ENCODE results near the gene A4GALT. TPM values are rescaled to one million over a fixed set of nuclear protein-coding genes. Genes with fewer than 3 reads are reported as not detected.

The A4GALT gene
- total and polyA plus RNA-seq, 2 donors (not counting 1 experiment from before 2014, with no cell fraction given): 0.09 to 6.1 TPM

- 97% methylated on average over 6 of the region's 6 CpGs for WGBS (ENCODE audit: insufficient coverage)
These were observed 11.4 kb upstream of the A4GALT start for GRCh38 chr22:42732081-42732480.

DNA sequence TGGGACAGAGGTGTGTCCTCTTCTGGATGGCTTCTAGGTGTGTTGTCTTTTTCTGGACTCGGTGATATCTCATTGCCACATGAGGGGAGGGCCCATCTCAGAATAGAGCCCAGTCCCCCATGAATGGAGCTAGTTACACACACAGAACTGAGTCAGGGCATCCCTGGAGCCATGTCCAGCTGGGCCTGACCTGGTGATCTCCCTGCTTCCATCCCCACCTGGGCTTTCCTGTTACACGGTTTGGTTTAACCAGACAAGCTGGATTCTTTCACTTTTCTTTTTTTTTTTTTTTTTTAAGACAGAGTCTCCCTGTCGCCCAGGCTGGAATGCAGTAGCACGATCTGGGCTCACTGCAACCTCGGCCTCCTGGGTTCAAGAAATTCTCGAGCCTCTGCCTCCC is 6.1 kb upstream of the A4GALT start:
- POLR2A ChIA-PET: no interaction called here
- no peak overlapping the region for H3K4me2 ChIP-seq (replicated peaks; ENCODE audit: low read depth, low read length, poor library complexity, severe bottlenecking)
- ATAC-seq (ENCODE audit: low read depth) (no peak), DNase-seq (no peak)
- H3K36me3 ChIP-seq (replicated peaks in 1 of 2; ENCODE audit: control extremely low read depth in 1 of 2, control insufficient read depth in 1 of 2, extremely low read depth in 1 of 2, insufficient read depth in 2 of 2, low read length in 1 of 2): no peaks in the 10 kb centered on the region
- intact Hi-C loops (cut with micrococcal nuclease): no loop called here
- Mint-ChIP-seq H3K4me3 (no peak overlapping the region), H3K4me1 (peaks cover 7% of the 10 kb centered on the region), H3K27me3 (peaks cover 22% of the 10 kb centered on the region), H3K9me3 (ENCODE audit: insufficient read depth) (no peaks in the 10 kb centered on the region), H3K27ac (no peak overlapping the region)
- WGBS (ENCODE audit: insufficient coverage): 93% methylated on average over 3 of the region's 6 CpGs
- peaks cover 0 to 4% of the 10 kb centered on the region in 2 donors for H3K4me1 ChIP-seq (ENCODE audit: control insufficient read depth in 2 of 2, insufficient read depth in 2 of 2, low read length in 2 of 2)
- H4K20me1 ChIP-seq (ENCODE audit: control insufficient read depth, insufficient read depth, low read length, poor library complexity, severe bottlenecking): no peaks in the 10 kb centered on the region
- no peak overlapping the region for H3K4me3 ChIP-seq (ENCODE audit: control extremely low read depth in 1 of 5, extremely low read depth in 1 of 5, insufficient read depth in 1 of 5, low read depth in 2 of 5, low read length in 4 of 5)
- no peak overlapping the region for H3K9ac ChIP-seq (ENCODE audit: low read length)
- H3K27me3 ChIP-seq (replicated peaks in 1 of 4; ENCODE audit: control extremely low read depth in 1 of 4, control insufficient read depth in 3 of 4, insufficient read depth in 4 of 4, low read length in 3 of 4): peaks cover 0 to 5% (median 0%) of the 10 kb centered on the region in 4 experiments
- TF ChIP-seq EZH2 (IDR thresholded peaks at IDR 0.05; ENCODE audit: borderline replicate concordance, insufficient read depth, low read depth, low read length, poor library complexity, severe bottlenecking) (no peak), CTCF (IDR thresholded peaks at IDR 0.05) (no peak)
- no peaks in the 10 kb centered on the region for H3K79me2 ChIP-seq (ENCODE audit: control insufficient read depth, insufficient read depth, low read length)
- H3K9me3 ChIP-seq (ENCODE audit: control extremely low read depth in 1 of 3, control insufficient read depth in 2 of 3, insufficient read depth in 1 of 3, low read length in 2 of 3): no peaks in the 10 kb centered on the region
- no peak overlapping the region for H3K27ac ChIP-seq (ENCODE audit: low read length in 2 of 2)
- no peak overlapping the region for H2AFZ ChIP-seq (ENCODE audit: insufficient read depth, low read depth, low read length, poor library complexity, severe bottlenecking)
- CTCF ChIA-PET: interaction anchor here (0.6 to 1.1 kb wide), 3 partner anchors 19 to 310 kb away, joined by 3 to 7 read pairs (median 4); no protein-coding TSS in a partner anchor

More at GRCh38 chr22:42732081-42732480, 11.4 kb upstream of the A4GALT start:
- Histone ChIP-seq H4K20me1 (ENCODE audit: control insufficient read depth, insufficient read depth, low read length, poor library complexity, severe bottlenecking) (no peaks in the 10 kb centered on the region), H3K9me3 (ENCODE audit: control extremely low read depth in 1 of 3, control insufficient read depth in 2 of 3, insufficient read depth in 1 of 3, low read length in 2 of 3) (no peaks in the 10 kb centered on the region), H2AFZ (ENCODE audit: insufficient read depth, low read depth, low read length, poor library complexity, severe bottlenecking) (no peak overlapping the region), H3K4me2 (replicated peaks; ENCODE audit: low read depth, low read length, poor library complexity, severe bottlenecking) (no peak overlapping the region), H3K79me2 (ENCODE audit: control insufficient read depth, insufficient read depth, low read length) (no peaks in the 10 kb centered on the region), H3K4me3 (ENCODE audit: control extremely low read depth in 1 of 5, extremely low read depth in 1 of 5, insufficient read depth in 1 of 5, low read depth in 2 of 5, low read length in 4 of 5) (no peak overlapping the region), H3K36me3 (replicated peaks in 1 of 2; ENCODE audit: control extremely low read depth in 1 of 2, control insufficient read depth in 1 of 2, extremely low read depth in 1 of 2, insufficient read depth in 2 of 2, low read length in 1 of 2) (no peaks in the 10 kb centered on the region), H3K27me3 (replicated peaks in 1 of 4; ENCODE audit: control extremely low read depth in 1 of 4, control insufficient read depth in 3 of 4, insufficient read depth in 4 of 4, low read length in 3 of 4) (no peaks in the 10 kb centered on the region), H3K27ac (ENCODE audit: low read length in 2 of 2) (no peak overlapping the region), H3K9ac (ENCODE audit: low read length) (no peak overlapping the region), H3K4me1 (ENCODE audit: control insufficient read depth in 2 of 2, insufficient read depth in 2 of 2, low read length in 2 of 2) (peaks cover 0 to 4% of the 10 kb centered on the region in 2 donors)
- POLR2A ChIA-PET: interaction anchor here (0.6 kb wide), 1 partner anchor 13 kb away, joined by 4 read pairs; no protein-coding TSS in a partner anchor
- peaks cover 8% of the 10 kb centered on the region for H3K27me3 Mint-ChIP-seq
- H3K27ac Mint-ChIP-seq: no peak overlapping the region
- no peak overlapping the region for H3K4me3 Mint-ChIP-seq
- CTCF ChIA-PET: no interaction called here
- no peak for DNase-seq
- no peak for ATAC-seq (ENCODE audit: low read depth)
- intact Hi-C loops (cut with micrococcal nuclease): no loop called here
- H3K9me3 Mint-ChIP-seq (ENCODE audit: insufficient read depth): no peaks in the 10 kb centered on the region
- no peak for TF ChIP-seq EZH2 (IDR thresholded peaks at IDR 0.05; ENCODE audit: borderline replicate concordance, insufficient read depth, low read depth, low read length, poor library complexity, severe bottlenecking)
- TF ChIP-seq CTCF (IDR thresholded peaks at IDR 0.05): no peak
- peaks cover 4% of the 10 kb centered on the region for H3K4me1 Mint-ChIP-seq
